NCI-H128 (cell line): ENCODE results near the gene CCR2.
A peak's percentile ranks its signal among the peaks of the same experiment; 100 is the strongest.

Experiments used
- DNase-seq: peaks from one replicate; lab custom pipeline; 2025; ENCODE audit not compliant: unreplicated experiment; lab: John Stamatoyannopoulos, UW

Gene CCR2

DNA sequence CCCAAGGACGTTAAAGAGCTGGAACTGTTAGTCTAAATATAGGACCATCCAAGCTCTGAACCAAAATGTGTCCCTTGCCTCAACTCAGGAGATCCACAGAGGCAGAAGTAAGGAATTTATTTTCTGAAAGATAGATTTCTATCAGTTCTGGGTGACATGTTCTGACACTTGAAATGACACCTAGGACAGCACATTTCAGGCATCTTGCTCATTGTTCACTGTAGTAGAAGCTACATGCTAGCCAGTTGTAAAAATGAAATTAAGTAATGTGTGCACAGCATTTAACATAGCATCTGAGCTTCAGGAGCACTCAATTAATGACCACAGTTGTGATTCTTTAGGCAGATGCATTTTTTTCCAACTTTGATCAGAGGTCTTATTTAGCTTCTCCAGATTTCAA is 567 bp downstream of the CCR2 start:
- DNase-seq = no peak

DNA sequence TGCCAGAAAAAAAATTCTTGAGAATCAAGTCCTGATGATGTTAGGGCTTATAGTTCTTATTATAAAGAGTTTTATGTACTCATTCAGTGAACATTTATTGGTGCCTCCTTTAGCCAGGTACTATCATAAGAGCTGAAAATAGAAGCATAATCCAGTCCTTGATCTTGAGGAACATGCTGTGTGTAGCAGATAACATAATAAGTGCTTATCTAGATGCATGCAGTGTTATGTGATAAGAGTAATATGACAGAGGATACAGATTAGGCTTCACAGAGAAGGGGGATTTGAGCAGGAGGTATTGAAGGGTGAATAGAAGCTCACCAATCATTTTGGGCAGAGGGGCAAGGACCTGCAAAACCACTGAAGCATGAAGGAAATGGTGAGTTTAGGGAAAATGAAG is 1.1 kb downstream of the CCR2 start:
- DNase-seq = no peak

DNA sequence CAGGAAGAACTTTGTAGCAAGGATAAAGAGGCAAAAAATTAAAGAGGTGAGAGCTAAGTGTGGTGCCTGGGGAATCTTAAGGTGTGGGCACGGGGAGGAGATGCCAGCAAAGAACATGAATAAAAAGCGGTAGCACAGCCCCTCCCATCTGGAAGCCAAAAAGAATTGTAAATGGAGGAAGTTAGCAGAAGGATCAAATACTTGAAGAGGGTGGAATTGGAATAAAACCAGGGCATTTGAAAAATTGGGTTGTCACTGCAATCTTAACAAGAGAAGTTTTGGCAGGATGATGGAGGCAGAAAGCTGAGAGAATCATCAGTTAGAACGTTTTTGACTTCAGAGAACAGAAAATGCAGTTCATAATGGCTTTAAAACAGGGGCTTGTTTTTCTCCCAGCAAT is 2.4 kb downstream of the CCR2 start:
- no peak for DNase-seq

DNA sequence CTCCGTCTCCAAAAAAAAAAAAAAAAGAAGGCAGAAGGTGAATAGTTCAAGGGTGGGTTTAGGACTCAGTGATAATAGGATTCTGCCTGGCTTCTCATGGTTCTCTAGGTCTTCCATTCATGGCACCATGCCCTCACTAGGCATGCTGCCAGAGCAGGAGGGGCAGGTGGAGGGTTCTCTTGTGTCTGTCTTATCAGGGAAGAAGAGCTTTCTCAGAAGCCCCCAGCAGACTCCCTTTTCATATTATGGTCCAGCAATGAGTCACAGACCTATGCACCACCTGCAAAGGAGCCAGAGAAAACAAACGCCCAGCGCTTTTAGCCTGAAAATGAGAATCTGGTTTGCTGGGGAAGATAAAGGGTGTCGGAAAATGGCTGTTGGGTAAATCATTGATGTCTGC is 3.0 kb downstream of the CCR2 start:
- DNase-seq = no peak

DNA sequence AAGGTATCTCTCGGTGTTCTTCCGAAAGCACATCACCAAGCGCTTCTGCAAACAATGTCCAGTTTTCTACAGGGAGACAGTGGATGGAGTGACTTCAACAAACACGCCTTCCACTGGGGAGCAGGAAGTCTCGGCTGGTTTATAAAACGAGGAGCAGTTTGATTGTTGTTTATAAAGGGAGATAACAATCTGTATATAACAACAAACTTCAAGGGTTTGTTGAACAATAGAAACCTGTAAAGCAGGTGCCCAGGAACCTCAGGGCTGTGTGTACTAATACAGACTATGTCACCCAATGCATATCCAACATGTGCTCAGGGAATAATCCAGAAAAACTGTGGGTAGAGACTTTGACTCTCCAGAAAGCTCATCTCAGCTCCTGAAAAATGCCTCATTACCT is 4.6 kb downstream of the CCR2 start:
- DNase-seq = no peak

DNA sequence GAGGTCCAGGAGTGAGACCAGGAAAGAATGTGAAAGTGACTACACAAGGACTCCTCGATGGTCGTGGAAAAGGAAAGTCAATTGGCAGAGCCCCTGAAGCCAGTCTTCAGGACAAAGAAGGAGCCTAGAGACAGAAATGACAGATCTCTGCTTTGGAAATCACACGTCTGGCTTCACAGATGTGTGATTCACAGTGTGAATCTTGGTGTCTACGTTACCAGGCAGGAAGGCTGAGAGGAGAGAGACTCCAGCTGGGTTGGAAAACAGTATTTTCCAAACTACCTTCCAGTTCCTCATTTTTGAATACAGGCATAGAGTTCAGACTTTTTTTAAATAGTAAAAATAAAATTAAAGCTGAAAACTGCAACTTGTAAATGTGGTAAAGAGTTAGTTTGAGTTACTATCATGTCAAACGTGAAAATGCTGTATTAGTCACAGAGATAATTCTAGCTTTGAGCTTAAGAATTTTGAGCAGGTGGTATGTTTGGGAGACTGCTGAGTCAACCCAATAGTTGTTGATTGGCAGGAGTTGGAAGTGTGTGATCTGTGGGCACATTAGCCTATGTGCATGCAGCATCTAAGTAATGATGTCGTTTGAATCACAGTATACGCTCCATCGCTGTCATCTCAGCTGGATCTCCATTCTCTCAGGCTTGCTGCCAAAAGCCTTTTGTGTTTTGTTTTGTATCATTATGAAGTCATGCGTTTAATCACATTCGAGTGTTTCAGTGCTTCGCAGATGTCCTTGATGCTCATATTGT is 6.0 kb downstream of the CCR2 start:
- DNase-seq = peak; percentile 78

DNA sequence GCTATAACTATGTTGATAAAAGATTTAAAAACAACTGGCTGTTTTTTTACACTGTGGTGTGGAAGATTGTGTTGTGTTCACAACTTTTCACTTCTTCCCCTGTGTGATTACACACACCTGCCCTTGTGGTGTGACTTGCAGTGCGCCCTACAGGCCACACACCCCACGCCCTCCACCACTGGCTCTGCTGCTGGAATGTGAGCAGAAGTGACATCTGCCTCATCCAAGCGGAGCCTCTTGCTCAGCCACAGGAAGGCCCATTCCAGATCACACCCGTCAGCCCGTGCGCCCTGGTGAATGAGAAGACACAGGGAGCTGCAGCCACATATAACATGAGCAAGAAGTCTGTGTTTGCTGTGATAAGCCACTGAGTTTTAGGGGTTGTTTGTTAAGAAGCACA is 7.0 kb downstream of the CCR2 start:
- no peak for DNase-seq

DNA sequence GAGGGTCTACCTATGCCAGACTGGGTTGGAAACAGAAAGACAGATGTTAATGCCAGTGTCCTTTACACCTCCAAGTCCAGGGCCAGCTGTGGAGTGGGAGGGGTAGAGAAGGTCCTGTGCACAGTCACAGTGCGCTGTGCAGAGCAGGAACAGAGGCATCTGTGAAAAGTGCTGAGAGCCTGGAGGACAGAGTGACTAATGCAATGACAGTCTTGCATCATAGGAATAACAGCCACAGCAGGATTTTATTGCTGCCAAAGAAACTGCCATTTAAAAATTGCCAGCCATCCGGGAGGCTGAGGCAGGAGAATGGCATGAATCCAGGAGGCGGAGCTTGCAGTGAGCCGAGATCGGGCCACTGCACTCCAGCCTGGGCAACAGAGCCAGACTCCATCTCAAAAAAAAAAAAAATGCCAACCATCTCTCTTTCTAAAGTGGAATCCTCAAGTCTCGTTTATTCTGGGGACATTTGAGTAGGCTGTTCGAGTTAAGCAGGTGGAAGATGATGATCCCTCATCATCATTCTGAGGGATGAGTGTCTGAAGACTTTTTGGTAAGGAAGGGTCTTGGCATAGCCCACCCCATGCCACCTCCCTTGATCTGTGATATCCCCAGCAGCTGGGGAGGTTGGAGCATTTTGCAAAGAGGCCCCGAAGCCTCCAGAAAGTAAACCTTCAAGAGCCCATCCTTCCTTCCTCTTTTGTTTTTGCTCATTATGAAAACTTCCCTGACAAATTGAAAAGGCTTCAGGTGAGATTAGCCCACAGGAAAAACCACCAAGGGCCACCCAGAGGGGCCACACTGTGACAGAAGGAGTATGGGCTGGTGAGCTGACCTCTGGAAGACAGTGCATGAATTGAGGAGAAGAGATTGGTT is 7.7 kb downstream of the CCR2 start:
- no peak for DNase-seq

DNA sequence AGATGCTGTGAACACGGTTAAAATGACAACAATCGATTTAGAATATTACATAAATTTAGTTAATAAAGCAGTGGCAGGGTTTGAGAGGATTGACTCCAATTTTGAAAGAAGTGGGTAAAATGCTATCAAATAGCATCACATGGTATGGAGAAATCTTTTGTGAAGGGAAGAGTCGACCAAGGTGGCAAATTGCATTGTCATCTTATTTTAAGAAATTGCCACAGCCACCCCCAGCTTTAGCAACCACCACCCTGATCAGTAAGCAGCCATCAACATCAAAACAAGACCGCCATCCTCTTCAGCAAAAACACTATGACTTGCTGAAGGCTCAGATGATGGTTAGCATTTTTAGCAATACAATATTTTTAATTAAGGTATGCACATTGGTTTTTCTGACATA is 11.1 kb downstream of the CCR2 start:
- no peak for DNase-seq

DNA sequence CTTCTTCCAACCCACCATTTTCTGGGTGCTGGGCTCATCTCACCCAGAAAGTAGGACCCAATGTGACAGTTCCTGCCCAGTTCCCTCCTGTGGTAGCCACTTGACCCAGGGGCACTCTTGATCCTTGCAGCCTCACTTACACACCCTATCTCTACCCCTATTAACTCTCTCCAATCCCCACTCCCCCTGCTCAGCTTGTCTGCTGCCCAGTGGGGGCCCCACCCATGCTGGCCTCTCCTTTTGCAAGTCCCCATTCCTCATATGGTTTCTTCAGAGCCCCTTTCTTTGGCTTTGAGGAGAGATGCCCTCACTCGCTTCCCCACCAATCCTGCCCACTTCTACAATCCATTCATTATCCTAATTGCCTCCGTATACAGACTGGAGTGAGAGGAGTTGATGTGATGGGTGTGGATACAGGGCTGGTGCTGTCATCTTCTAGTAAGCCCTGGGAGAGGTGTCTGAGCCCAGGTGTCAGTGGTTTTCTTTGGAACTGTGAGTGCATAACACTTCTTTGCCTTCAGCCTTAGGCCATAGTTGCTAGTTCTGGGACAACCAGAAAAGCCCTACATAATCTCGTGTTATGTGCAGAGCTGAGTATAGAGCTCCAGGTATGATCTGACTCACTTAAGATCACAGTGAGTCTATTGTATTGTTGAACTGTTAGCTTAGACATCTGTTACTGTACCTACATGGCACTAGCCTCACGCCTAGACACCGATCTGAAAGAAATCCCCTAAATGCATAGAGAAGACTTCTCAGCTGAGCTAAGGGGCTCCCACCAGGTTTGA is 12.0 kb downstream of the CCR2 start:
- no peak for DNase-seq

DNA sequence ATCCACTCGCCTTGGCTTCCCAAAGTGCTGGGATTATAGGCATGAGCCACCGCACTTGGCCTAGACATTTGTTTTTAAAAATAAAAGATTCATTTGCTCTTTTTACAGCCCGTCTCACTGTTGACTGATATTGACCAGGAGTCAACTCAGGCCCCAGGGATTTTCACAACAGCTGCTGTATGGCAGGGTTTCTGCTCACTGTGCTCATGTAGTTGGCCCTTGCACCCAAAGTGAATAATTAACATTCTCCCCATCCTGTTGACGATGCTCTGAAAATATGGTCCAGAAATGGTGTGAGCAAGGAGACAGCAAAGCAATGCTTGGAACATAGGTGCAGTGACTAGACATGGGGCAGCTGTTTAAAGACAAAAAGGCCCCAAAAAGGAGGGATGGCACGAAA is 13.9 kb downstream of the CCR2 start:
- no peak for DNase-seq

DNA sequence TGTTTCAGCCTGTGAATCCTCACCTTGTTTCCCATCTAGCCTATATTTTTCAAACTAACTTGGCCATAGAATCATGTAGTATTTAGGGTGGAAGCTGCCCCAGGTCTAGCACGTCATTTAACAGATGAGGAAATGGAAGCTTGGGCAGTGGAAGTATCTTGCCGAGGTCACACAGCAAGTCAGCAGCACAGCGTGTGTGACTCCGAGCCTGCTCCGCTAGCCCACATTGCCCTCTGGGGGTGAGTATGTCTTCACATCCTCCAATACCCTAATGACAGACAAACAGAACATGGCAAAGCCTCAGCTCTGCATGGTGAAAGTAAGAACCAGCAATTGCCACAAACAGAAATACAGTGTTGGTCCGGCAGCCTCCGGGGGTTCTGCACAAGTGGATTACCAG is 14.7 kb downstream of the CCR2 start:
- no peak for DNase-seq

DNA sequence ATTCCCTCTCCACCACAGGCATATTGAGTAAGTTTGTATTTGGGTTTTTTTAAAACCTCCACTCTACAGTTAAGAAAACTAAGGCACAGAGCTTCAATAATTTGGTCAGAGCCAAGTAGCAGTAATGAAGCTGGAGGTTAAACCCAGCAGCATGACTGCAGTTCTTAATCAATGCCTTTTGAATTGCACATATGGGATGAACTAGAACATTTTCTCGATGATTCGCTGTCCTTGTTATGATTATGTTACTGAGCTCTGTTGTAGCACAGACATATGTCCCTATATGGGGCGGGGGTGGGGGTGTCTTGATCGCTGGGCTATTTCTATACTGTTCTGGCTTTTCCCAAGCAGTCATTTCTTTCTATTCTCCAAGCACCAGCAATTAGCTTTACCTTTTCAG is 15.2 kb downstream of the CCR2 start:
- no peak for DNase-seq

DNA sequence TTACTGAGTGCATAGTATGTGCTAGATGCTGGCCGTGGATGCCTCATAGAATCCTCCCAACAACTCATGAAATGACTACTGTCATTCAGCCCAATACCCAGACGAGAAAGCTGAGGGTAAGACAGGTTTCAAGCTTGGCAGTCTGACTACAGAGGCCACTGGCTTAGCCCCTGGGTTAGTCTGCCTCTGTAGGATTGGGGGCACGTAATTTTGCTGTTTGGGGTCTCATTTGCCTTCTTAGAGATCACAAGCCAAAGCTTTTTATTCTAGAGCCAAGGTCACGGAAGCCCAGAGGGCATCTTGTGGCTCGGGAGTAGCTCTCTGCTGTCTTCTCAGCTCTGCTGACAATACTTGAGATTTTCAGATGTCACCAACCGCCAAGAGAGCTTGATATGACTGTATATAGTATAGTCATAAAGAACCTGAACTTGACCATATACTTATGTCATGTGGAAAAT is 15.8 kb downstream of the CCR2 start:
- DNase-seq = no peak

DNA sequence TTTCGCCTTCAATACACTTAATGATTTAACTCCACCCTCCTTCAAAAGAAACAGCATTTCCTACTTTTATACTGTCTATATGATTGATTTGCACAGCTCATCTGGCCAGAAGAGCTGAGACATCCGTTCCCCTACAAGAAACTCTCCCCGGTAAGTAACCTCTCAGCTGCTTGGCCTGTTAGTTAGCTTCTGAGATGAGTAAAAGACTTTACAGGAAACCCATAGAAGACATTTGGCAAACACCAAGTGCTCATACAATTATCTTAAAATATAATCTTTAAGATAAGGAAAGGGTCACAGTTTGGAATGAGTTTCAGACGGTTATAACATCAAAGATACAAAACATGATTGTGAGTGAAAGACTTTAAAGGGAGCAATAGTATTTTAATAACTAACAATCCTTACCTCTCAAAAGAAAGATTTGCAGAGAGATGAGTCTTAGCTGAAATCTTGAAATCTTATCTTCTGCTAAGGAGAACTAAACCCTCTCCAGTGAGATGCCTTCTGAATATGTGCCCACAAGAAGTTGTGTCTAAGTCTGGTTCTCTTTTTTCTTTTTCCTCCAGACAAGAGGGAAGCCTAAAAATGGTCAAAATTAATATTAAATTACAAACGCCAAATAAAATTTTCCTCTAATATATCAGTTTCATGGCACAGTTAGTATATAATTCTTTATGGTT is 17.1 kb downstream of the CCR2 start, which contains the start of gene CCR5:
Gene CCR5, plus strand, starts transcription at position 108 of the 680 bp plus-strand sequence. CDS start 1,957 bp downstream, outside the sequence.
- DNase-seq = no peak

DNA sequence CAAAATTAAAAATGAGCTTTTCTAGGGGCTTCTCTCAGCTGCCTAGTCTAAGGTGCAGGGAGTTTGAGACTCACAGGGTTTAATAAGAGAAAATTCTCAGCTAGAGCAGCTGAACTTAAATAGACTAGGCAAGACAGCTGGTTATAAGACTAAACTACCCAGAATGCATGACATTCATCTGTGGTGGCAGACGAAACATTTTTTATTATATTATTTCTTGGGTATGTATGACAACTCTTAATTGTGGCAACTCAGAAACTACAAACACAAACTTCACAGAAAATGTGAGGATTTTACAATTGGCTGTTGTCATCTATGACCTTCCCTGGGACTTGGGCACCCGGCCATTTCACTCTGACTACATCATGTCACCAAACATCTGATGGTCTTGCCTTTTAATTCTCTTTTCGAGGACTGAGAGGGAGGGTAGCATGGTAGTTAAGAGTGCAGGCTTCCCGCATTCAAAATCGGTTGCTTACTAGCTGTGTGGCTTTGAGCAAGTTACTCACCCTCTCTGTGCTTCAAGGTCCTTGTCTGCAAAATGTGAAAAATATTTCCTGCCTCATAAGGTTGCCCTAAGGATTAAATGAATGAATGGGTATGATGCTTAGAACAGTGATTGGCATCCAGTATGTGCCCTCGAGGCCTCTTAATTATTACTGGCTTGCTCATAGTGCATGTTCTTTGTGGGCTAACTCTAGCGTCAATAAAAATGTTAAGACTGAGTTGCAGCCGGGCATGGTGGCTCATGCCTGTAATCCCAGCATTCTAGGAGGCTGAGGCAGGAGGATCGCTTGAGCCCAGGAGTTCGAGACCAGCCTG is 17.8 kb downstream of the CCR2 start:
- DNase-seq = no peak

DNA sequence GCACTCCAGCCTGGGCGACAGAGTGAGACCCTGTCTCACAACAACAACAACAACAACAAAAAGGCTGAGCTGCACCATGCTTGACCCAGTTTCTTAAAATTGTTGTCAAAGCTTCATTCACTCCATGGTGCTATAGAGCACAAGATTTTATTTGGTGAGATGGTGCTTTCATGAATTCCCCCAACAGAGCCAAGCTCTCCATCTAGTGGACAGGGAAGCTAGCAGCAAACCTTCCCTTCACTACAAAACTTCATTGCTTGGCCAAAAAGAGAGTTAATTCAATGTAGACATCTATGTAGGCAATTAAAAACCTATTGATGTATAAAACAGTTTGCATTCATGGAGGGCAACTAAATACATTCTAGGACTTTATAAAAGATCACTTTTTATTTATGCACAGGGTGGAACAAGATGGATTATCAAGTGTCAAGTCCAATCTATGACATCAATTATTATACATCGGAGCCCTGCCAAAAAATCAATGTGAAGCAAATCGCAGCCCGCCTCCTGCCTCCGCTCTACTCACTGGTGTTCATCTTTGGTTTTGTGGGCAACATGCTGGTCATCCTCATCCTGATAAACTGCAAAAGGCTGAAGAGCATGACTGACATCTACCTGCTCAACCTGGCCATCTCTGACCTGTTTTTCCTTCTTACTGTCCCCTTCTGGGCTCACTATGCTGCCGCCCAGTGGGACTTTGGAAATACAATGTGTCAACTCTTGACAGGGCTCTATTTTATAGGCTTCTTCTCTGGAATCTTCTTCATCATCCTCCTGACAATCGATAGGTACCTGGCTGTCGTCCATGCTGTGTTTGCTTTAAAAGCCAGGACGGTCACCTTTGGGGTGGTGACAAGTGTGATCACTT is 18.8 kb downstream of the CCR2 start:
- no peak for DNase-seq

DNA sequence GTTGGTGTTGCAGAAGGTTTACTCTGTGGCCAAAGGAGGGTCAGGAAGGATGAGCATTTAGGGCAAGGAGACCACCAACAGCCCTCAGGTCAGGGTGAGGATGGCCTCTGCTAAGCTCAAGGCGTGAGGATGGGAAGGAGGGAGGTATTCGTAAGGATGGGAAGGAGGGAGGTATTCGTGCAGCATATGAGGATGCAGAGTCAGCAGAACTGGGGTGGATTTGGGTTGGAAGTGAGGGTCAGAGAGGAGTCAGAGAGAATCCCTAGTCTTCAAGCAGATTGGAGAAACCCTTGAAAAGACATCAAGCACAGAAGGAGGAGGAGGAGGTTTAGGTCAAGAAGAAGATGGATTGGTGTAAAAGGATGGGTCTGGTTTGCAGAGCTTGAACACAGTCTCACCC is 20.8 kb downstream of the CCR2 start:
- DNase-seq = no peak

DNA sequence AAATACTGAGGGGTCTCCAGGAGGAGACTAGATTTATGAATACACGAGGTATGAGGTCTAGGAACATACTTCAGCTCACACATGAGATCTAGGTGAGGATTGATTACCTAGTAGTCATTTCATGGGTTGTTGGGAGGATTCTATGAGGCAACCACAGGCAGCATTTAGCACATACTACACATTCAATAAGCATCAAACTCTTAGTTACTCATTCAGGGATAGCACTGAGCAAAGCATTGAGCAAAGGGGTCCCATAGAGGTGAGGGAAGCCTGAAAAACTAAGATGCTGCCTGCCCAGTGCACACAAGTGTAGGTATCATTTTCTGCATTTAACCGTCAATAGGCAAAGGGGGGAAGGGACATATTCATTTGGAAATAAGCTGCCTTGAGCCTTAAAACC is 21.3 kb downstream of the CCR2 start:
- DNase-seq = no peak
